VCaP (cell line): ENCODE data around the gene ABCC4.

Experiments used
- H3K27ac ChIP-seq: fragments of 450-650 bp; 2 replicates; pipeline ENCODE4 v1.5.1; 2017
- TF ChIP-seq, protein P1 (sequence below): fragments of 450-650 bp; conservative IDR thresholded peaks from 2 replicates; pipeline ENCODE4 v1.5.1; 2017; ENCODE audit warnings: mild to moderate bottlenecking, moderate library complexity

ABCC4 gene

GRCh38 chr13:95087746-95088305 lies 213.4 kb downstream of the ABCC4 start:
- TF ChIP-seq, protein P1, sequence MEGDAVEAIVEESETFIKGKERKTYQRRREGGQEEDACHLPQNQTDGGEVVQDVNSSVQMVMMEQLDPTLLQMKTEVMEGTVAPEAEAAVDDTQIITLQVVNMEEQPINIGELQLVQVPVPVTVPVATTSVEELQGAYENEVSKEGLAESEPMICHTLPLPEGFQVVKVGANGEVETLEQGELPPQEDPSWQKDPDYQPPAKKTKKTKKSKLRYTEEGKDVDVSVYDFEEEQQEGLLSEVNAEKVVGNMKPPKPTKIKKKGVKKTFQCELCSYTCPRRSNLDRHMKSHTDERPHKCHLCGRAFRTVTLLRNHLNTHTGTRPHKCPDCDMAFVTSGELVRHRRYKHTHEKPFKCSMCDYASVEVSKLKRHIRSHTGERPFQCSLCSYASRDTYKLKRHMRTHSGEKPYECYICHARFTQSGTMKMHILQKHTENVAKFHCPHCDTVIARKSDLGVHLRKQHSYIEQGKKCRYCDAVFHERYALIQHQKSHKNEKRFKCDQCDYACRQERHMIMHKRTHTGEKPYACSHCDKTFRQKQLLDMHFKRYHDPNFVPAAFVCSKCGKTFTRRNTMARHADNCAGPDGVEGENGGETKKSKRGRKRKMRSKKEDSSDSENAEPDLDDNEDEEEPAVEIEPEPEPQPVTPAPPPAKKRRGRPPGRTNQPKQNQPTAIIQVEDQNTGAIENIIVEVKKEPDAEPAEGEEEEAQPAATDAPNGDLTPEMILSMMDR: no peak
- H3K27ac ChIP-seq: no peak overlapping the region

GRCh38 chr13:95086761-95087160 lies 214.5 kb downstream of the ABCC4 start:
- H3K27ac ChIP-seq: no peak overlapping the region
- TF ChIP-seq, protein P1: no peak

- no peak overlapping the region for H3K27ac ChIP-seq
- TF ChIP-seq, protein P1: no peak
Observed at GRCh38 chr13:95083758-95084157, 217.5 kb downstream of the ABCC4 start.

GRCh38 chr13:95083066-95083465 lies 218.2 kb downstream of the ABCC4 start:
- no peak overlapping the region for H3K27ac ChIP-seq
- TF ChIP-seq, protein P1: no peak

- TF ChIP-seq, protein P1: no peak
Observed at GRCh38 chr13:95075506-95075905, 225.7 kb downstream of the ABCC4 start.

GRCh38 chr13:95074820-95075219 lies 226.4 kb downstream of the ABCC4 start:
- H3K27ac ChIP-seq: no peak overlapping the region
- TF ChIP-seq, protein P1: no peak

More at GRCh38 chr13:95075506-95075905, 225.7 kb downstream of the ABCC4 start:
- no peak overlapping the region for H3K27ac ChIP-seq

GRCh38 chr13:95073747-95074311 lies 227.4 kb downstream of the ABCC4 start:
- TF ChIP-seq, protein P1: no peak
- H3K27ac ChIP-seq: no peak overlapping the region
